ENCODE results near the gene GRHPR. TPM values are rescaled to one million over a fixed set of nuclear protein-coding genes. Genes with fewer than 3 reads are reported as not detected.

Gene GRHPR
- total RNA-seq, 4 donors from 2014 or later, result 120 to 181 (median 141) TPM

GRCh38 chr9:37399336-37399735 is 23.2 kb upstream of the GRHPR start:
- intact Hi-C loops (cut with DNase I; ENCODE audit: low total_unique reads), result no loop called here
- WGBS, 2 donors, result 57 to 65% methylated on average over 2 of the region's 2 CpGs
- TF ChIP-seq CTCF (IDR thresholded peaks at IDR 0.05) (no peak), POLR2A (IDR thresholded peaks at IDR 0.05) (no peak)

GRCh38 chr9:37404590-37404989 is 17.9 kb upstream of the GRHPR start:
- 70 to 85% methylated on average over 9 of the region's 9 CpGs for WGBS, 2 donors
- DNase-seq (ENCODE audit: low spot score in 2 of 2), result no peak
- intact Hi-C loops (cut with DNase I; ENCODE audit: low total_unique reads), result no loop called here
- H3K4me3 ChIP-seq (ENCODE audit: low read depth, poor library complexity, severe bottlenecking), result no peak overlapping the region
- TF ChIP-seq CTCF (IDR thresholded peaks at IDR 0.05) (no peak), POLR2A (IDR thresholded peaks at IDR 0.05) (no peak)

More at GRCh38 chr9:37399336-37399735, 23.2 kb upstream of the GRHPR start:
- no peak overlapping the region for H3K4me3 ChIP-seq (ENCODE audit: low read depth, poor library complexity, severe bottlenecking)
- no peak for DNase-seq (ENCODE audit: low spot score in 2 of 2)

GRCh38 chr9:37405350-37405749 is 17.1 kb upstream of the GRHPR start:
- DNase-seq (ENCODE audit: low spot score in 2 of 2), result no peak
- H3K4me3 ChIP-seq (ENCODE audit: low read depth, poor library complexity, severe bottlenecking), result no peak overlapping the region
- WGBS, 2 donors, result 81 to 88% methylated on average over 3 of the region's 3 CpGs
- TF ChIP-seq CTCF (IDR thresholded peaks at IDR 0.05) (no peak), POLR2A (IDR thresholded peaks at IDR 0.05) (no peak)
- intact Hi-C loops (cut with DNase I; ENCODE audit: low total_unique reads), result no loop called here

GRCh38 chr9:37405764-37406380 is 16.6 kb upstream of the GRHPR start:
- intact Hi-C loops (cut with DNase I; ENCODE audit: low total_unique reads), result no loop called here
- TF ChIP-seq CTCF (IDR thresholded peaks at IDR 0.05) (no peak), POLR2A (IDR thresholded peaks at IDR 0.05) (no peak)
- WGBS, 2 donors, result 90 to 92% methylated on average over 10 of the region's 10 CpGs

GRCh38 chr9:37406603-37407401 is 15.7 kb upstream of the GRHPR start:
- DNase-seq (ENCODE audit: low spot score in 2 of 2), result no peak
- no peak overlapping the region for H3K4me3 ChIP-seq (ENCODE audit: low read depth, poor library complexity, severe bottlenecking)
- WGBS, 2 donors, result 76 to 86% methylated on average over 11 of the region's 11 CpGs
- intact Hi-C loops (cut with DNase I; ENCODE audit: low total_unique reads), result no loop called here
- TF ChIP-seq CTCF (IDR thresholded peaks at IDR 0.05) (no peak), POLR2A (IDR thresholded peaks at IDR 0.05) (no peak)

More at GRCh38 chr9:37405764-37406380, 16.6 kb upstream of the GRHPR start:
- no peak overlapping the region for H3K4me3 ChIP-seq (ENCODE audit: low read depth, poor library complexity, severe bottlenecking)
- DNase-seq (ENCODE audit: low spot score in 2 of 2), result no peak

Data from lower leg skin (tissue), 4 donors.